Epithelial cell of prostate (primary cell): ENCODE data around the gene WNT1.

Experiments used
- DNase-seq: peaks from one replicate; pipeline ENCODE4 v3.0.0-alpha.2; 2011; ENCODE audit warnings: low read depth, low spot score
- H3K27ac ChIP-seq: fragments of 450-650 bp; 2 replicates; pipeline ENCODE4 v1.5.1; 2017; ENCODE audit warnings: mild to moderate bottlenecking

Gene WNT1

GRCh38 chr12:48978291-48978740, at the start of gene WNT1:
WNT1 (plus strand) TSS chr12:48978322; CDS start chr12:48978651, 329 bp downstream.
- H3K27ac ChIP-seq, result no peak within 1 kb of the TSS
- DNase-seq, result no peak

GRCh38 chr12:48929551-48929950, 48.6 kb upstream of the WNT1 start:
- DNase-seq, result no peak
- H3K27ac ChIP-seq, result no peak overlapping the region

GRCh38 chr12:48930475-48930874, 47.6 kb upstream of the WNT1 start:
- DNase-seq, result no peak
- no peak overlapping the region for H3K27ac ChIP-seq

- no peak overlapping the region for H3K27ac ChIP-seq
- DNase-seq, result no peak
Measured at GRCh38 chr12:48932878-48933277, 45.2 kb upstream of the WNT1 start.

GRCh38 chr12:48933664-48934311, 44.3 kb upstream of the WNT1 start:
- no peak overlapping the region for H3K27ac ChIP-seq
- DNase-seq, result no peak

GRCh38 chr12:48934312-48934706, 43.8 kb upstream of the WNT1 start:
- DNase-seq, result no peak
- no peak overlapping the region for H3K27ac ChIP-seq

GRCh38 chr12:48936379-48936979, 41.6 kb upstream of the WNT1 start:
- H3K27ac ChIP-seq, result no peak overlapping the region
- no peak for DNase-seq

- no peak overlapping the region for H3K27ac ChIP-seq
- DNase-seq, result no peak
Measured at GRCh38 chr12:48937170-48937569, 41.0 kb upstream of the WNT1 start.

GRCh38 chr12:48938805-48939204, 39.3 kb upstream of the WNT1 start:
- H3K27ac ChIP-seq, result no peak overlapping the region
- DNase-seq, result no peak

GRCh38 chr12:48940181-48940580, 37.9 kb upstream of the WNT1 start:
- H3K27ac ChIP-seq, result no peak overlapping the region
- DNase-seq, result no peak

GRCh38 chr12:48943221-48943620, 34.9 kb upstream of the WNT1 start:
- H3K27ac ChIP-seq, result peak overlapping the region; percentile 35
- DNase-seq, result no peak

GRCh38 chr12:48946205-48946604, 31.9 kb upstream of the WNT1 start:
- H3K27ac ChIP-seq, result no peak overlapping the region
- no peak for DNase-seq

GRCh38 chr12:48946943-48947342, 31.2 kb upstream of the WNT1 start:
- no peak for DNase-seq
- H3K27ac ChIP-seq, result no peak overlapping the region

- H3K27ac ChIP-seq, result peak overlapping the region; percentile 31
- no peak for DNase-seq
Measured at GRCh38 chr12:48947727-48948126, 30.4 kb upstream of the WNT1 start.

GRCh38 chr12:48952691-48953090, 25.4 kb upstream of the WNT1 start:
- H3K27ac ChIP-seq, result no peak overlapping the region
- DNase-seq, result no peak

- no peak for DNase-seq
Measured at GRCh38 chr12:48954061-48954460, 24.1 kb upstream of the WNT1 start.

GRCh38 chr12:48954841-48955501, 23.2 kb upstream of the WNT1 start:
- H3K27ac ChIP-seq, result no peak overlapping the region
- DNase-seq, result no peak

More at GRCh38 chr12:48954061-48954460, 24.1 kb upstream of the WNT1 start:
- no peak overlapping the region for H3K27ac ChIP-seq

GRCh38 chr12:48956279-48957140, 21.6 kb upstream of the WNT1 start:
- H3K27ac ChIP-seq, result peak overlapping the region; percentile 70
- peak; percentile 92 for DNase-seq

GRCh38 chr12:48957141-48958048, 20.7 kb upstream of the WNT1 start, which contains the start of gene ARF3:
ARF3 (minus strand) TSS chr12:48957487; CDS start chr12:48941095, 16,392 bp downstream.
- peak; percentile 64 for DNase-seq
- peak within 1 kb of the TSS; percentile 70 for H3K27ac ChIP-seq

GRCh38 chr12:48958049-48958388, 20.1 kb upstream of the WNT1 start:
- H3K27ac ChIP-seq, result no peak overlapping the region
- no peak for DNase-seq
